Esophagus muscularis mucosa (tissue), 4 donors: ENCODE data around the gene CC2D2B.
"Not testable (repeated sequence)": the region's sequence is repeated elsewhere in the genome, so short reads cannot be mapped to it uniquely, and the experiment has no call there.

Source experiments
- CTCF ChIP-seq, 3 experiments: fragments of 200-600 bp in 2 of 3; fragments of 450-650 bp in 1 of 3; sonication (generic) in 2 of 3; IDR thresholded peaks; one replicate each; pipeline ENCODE4 v1.5.1; 2017 to 2019; ENCODE audit warnings: antibody characterized with exemption in 3 of 3, mild to moderate bottlenecking in 2 of 3, moderate library complexity in 1 of 3
- EP300 ChIP-seq: sonication (generic); formaldehyde crosslinking; IDR thresholded peaks from one replicate; pipeline ENCODE4 v1.6.1; 2017; ENCODE audit warnings: antibody characterized with exemption
- POLR2A ChIP-seq: fragments of 450-650 bp; IDR thresholded peaks from one replicate; pipeline ENCODE4 v1.6.1; 2017; ENCODE audit warnings: antibody characterized with exemption, moderate library complexity, mild to moderate bottlenecking, low read depth
- POLR2AphosphoS5 ChIP-seq, 2 donors: sonication (generic); formaldehyde crosslinking; IDR thresholded peaks; one replicate each; pipeline ENCODE4 v1.6.1; 2017; ENCODE audit warnings: antibody characterized with exemption in 2 of 2

- TF ChIP-seq POLR2AphosphoS5 (IDR thresholded peaks at IDR 0.05); POLR2A; CTCF (IDR thresholded peaks at IDR 0.05); EP300: not testable (repeated sequence)
Observed at GRCh38 chr10:95874783-95875182, 33.0 kb upstream of the CC2D2B start.
